ENCODE results near the gene PHLPP1.

GRCh38 chr18:62697636-62698035 lies 17.7 kb upstream of the PHLPP1 start:
- TF ChIP-seq CTCF (IDR thresholded peaks at IDR 0.05) (no peak), POLR2A (IDR thresholded peaks at IDR 0.05) (no peak)
